ENCODE results near the gene FNDC7. TPM values are rescaled to one million over a fixed set of nuclear protein-coding genes. Genes with fewer than 3 reads are reported as not detected.

The FNDC7 gene
- total and polyA plus RNA-seq, 10 of the 15 experiments (the other 5 are each of a cell fraction or from before 2014, with no cell fraction given): not detected

GRCh38 chr1:108732398-108732797 lies 19.7 kb downstream of the FNDC7 start:
- TF ChIP-seq ASH2L (IDR thresholded peaks at IDR 0.05; ENCODE audit: borderline replicate concordance, low read depth) (no peak), ZBTB4 (CRISPR knock-in tag; IDR thresholded peaks at IDR 0.05) (no peak), NBN (IDR thresholded peaks at IDR 0.05) (no peak), RELA (IDR thresholded peaks at IDR 0.05; ENCODE audit: borderline replicate concordance, partially characterized antibody) (no peak), BCL11A (IDR thresholded peaks at IDR 0.05; ENCODE audit: low read depth, low read length) (no peak), JUNB (IDR thresholded peaks at IDR 0.05) (no peak), SPI1 (IDR thresholded peaks at IDR 0.05; ENCODE audit: borderline replicate concordance, insufficient read depth, low read depth, low read length) (no peak), NFIC (IDR thresholded peaks at IDR 0.05; ENCODE audit: low read depth, low read length) (no peak), CHD2 (IDR thresholded peaks at IDR 0.05; ENCODE audit: borderline replicate concordance, low read depth, low read length) (no peak), MYB (IDR thresholded peaks at IDR 0.05; ENCODE audit: borderline replicate concordance, low read depth, low read length) (no peak), WRNIP1 (IDR thresholded peaks at IDR 0.05; ENCODE audit: borderline replicate concordance, low read depth, low read length) (no peak), PAX8 (IDR thresholded peaks at IDR 0.05) (no peak), NR2F1 (conservative IDR thresholded peaks at IDR 0.05) (no peak), SMAD1 (IDR thresholded peaks at IDR 0.05; ENCODE audit: low read depth, partially characterized antibody) (no peak), ZNF24 (IDR thresholded peaks at IDR 0.05) (no peak), SKIL (IDR thresholded peaks at IDR 0.05; ENCODE audit: low read depth, poor library complexity, severe bottlenecking) (no peak), ATF7 (IDR thresholded peaks at IDR 0.05; ENCODE audit: low read depth) (no peak), PML (IDR thresholded peaks at IDR 0.05; ENCODE audit: low read length) (no peak)
- no peak overlapping the region for H2AFZ ChIP-seq (ENCODE audit: control insufficient read depth, low read depth, low read length)
- intact Hi-C loops (cut with micrococcal nuclease; ENCODE audit: unreplicated experiment) (no loop called here), in situ Hi-C loops (cut with MboI) (no loop called here)
- ChIA-PET CTCF (interaction anchor here (0.5 kb wide), 1 partner anchor 285 kb away, joined by 4 read pairs; no protein-coding TSS in a partner anchor), RAD21 (ENCODE audit: unreplicated experiment) (no interaction called here), POLR2A (no interaction called here), SMC1A (ENCODE audit: uncharacterized antibody, unreplicated experiment) (no interaction called here)
- H3K9ac ChIP-seq (ENCODE audit: control insufficient read depth, insufficient read depth, low read length): no peak overlapping the region
- WGBS (ENCODE audit: insufficient coverage, insufficient replicate concordance, low lambda C conversion rate, missing lambda C conversion rate): 100% methylated on average over 1 of the region's 1 CpG
- no peak overlapping the region for H3K27ac ChIP-seq (ENCODE audit: control insufficient read depth, insufficient read depth)
- ATAC-seq (no peak), FAIRE-seq (no peak), DNase-seq (ENCODE audit: low read depth, low spot score) (no peak)
- H3K9me3 ChIP-seq (replicated peaks; ENCODE audit: control insufficient read depth, insufficient read depth, low read length): no peaks in the 10 kb centered on the region
- H3K4me2 ChIP-seq (ENCODE audit: control insufficient read depth, insufficient read depth): no peak overlapping the region
- peaks cover 0 to 2% of the 10 kb centered on the region in 2 experiments; a peak in 3 of 4 replicates for H3K27me3 ChIP-seq (replicated peaks in 1 of 2; ENCODE audit: control insufficient read depth in 2 of 2, insufficient read depth in 2 of 2, low read length in 1 of 2)
- no peak overlapping the region for H3K4me3 ChIP-seq
- H3K36me3 ChIP-seq (ENCODE audit: control insufficient read depth in 2 of 2, insufficient read depth in 2 of 2, low read length in 1 of 2): no peaks in the 10 kb centered on the region
- H3K79me2 ChIP-seq (ENCODE audit: control insufficient read depth, insufficient read depth, low read length): no peaks in the 10 kb centered on the region
- BruUV-seq (replicated peaks): no TSS peak
- no peaks in the 10 kb centered on the region for H3K4me1 ChIP-seq (ENCODE audit: control insufficient read depth, insufficient read depth, low read length)
- no peaks in the 10 kb centered on the region for H4K20me1 ChIP-seq (ENCODE audit: control insufficient read depth, insufficient read depth)
